Left lung (tissue), 10 donors: ENCODE measurements around the gene GFER. TPM values are rescaled to one million over a fixed set of nuclear protein-coding genes. Genes with fewer than 3 reads are reported as not detected.

ENCODE experiments used
- ATAC-seq: fragments of 200-7000 bp; cut with Tn5 transposase; one replicate; pipeline ENCODE4 v1.9.1; 2020; ENCODE audit warnings: moderate library complexity
- DNase-seq, 4 donors: peaks; one replicate each; pipeline ENCODE4 v3.0.0-alpha.2; 2013 to 2020
- H3K27ac ChIP-seq, 2 donors: fragments of 200-600 bp; sonication (generic) in 1 of 2; one replicate each; pipeline versions ENCODE4 v1.5.0 to v1.8.0; 2020 to 2021
- H3K27me3 ChIP-seq, 2 donors: fragments of 200-600 bp; sonication (generic) in 1 of 2; one replicate each; pipeline versions ENCODE4 v1.5.0 to v1.8.0; 2020 to 2021
- H3K36me3 ChIP-seq, 2 donors: fragments of 200-600 bp; sonication (generic) in 1 of 2; one replicate each; pipeline versions ENCODE4 v1.5.0 to v1.8.0; 2020 to 2021
- H3K4me1 ChIP-seq, 2 donors: fragments of 200-600 bp; one replicate each; pipeline ENCODE4 v1.8.0; 2021
- H3K4me3 ChIP-seq, 2 donors: fragments of 200-600 bp; sonication (generic) in 1 of 2; one replicate each; pipeline versions ENCODE4 v1.5.0 to v1.8.0; 2020 to 2021; ENCODE audit warnings: mild to moderate bottlenecking in 1 of 2
- H3K9me3 ChIP-seq, 2 donors: fragments of 200-600 bp; sonication (generic) in 1 of 2; one replicate each; pipeline versions ENCODE4 v1.5.0 to v1.8.0; 2020 to 2021
- intact Hi-C, 2 donors: fragments of 100-400 bp; cut with DNase I; formaldehyde crosslinking; loops; one replicate each; pipeline versions ENCODE4 v1.11.2 to v1.14.2; 2022
- polyA plus RNA-seq, 6 donors: library from polyadenylated mRNA; unstranded; fragments of 120-200 nt; gene quantifications; one replicate each; pipeline ENCODE4 v1.2.1, GENCODE V29; 2013; ENCODE audit not compliant: insufficient read length in 6 of 6
- total RNA-seq, 2 donors: library from RNA; stranded (reverse); fragmentation: NEBNext Ultra II Directional; extraction: Animal tissue kit (Norgen Biotek cat#: 25700); gene quantifications; one replicate each; pipeline ENCODE4 v1.2.1, GENCODE V29; 2021
- TF ChIP-seq, protein P1 (sequence below), 2 donors: fragments of 200-600 bp; sonication (generic) in 1 of 2; IDR thresholded peaks; one replicate each; pipeline versions ENCODE4 v1.5.0 to v1.8.0; 2021; ENCODE audit warnings: antibody characterized with exemption in 2 of 2
- donor health status: DM: no; HTN: yes; CAD: no.
- donor health status: DM: no; HTN: no; CAD: no.

The GFER gene
- total and polyA plus RNA-seq, 8 donors = 15.7 to 26.1 (median 20.0) TPM

DNA sequence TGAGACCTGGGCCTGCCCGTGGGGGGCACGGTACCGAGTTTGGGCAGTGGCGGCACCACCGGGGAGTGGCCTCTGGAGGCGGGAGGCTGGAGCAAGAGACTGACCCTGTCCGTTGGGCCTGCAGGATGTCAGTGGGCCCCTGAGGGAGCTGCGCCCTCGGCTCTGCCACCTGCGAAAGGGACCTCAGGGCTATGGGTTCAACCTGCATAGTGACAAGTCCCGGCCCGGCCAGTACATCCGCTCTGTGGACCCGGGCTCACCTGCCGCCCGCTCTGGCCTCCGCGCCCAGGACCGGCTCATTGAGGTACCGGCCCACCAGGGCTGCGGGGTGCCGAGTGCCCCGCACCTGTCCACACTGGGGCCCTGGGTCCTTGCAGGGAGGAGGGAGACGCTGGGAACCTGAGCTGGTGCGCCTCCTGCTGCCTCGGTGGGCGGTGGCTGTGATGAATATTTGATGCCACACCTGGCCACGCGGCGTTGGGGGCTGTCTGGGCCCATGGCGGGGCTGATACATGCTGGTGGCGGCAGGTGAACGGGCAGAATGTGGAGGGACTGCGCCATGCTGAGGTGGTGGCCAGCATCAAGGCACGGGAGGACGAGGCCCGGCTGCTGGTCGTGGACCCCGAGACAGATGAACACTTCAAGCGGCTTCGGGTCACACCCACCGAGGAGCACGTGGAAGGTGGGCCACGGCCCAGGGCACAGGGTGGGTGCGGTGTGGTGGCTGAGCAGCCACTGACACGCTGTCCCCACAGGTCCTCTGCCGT is 52.4 kb downstream of the GFER start:
- H3K4me1 ChIP-seq = peaks cover 76 to 93% of the 10 kb centered on the region in 2 donors
- ATAC-seq (no peak), DNase-seq (peak in 1 of 4 donors; percentile 75)
- intact Hi-C loops = no loop called here
- H3K9me3 ChIP-seq = no peaks in the 10 kb centered on the region
- no peaks in the 10 kb centered on the region for H3K27me3 ChIP-seq
- peak overlapping the region; percentile 85 to 94 for H3K27ac ChIP-seq
- TF ChIP-seq, protein P1, sequence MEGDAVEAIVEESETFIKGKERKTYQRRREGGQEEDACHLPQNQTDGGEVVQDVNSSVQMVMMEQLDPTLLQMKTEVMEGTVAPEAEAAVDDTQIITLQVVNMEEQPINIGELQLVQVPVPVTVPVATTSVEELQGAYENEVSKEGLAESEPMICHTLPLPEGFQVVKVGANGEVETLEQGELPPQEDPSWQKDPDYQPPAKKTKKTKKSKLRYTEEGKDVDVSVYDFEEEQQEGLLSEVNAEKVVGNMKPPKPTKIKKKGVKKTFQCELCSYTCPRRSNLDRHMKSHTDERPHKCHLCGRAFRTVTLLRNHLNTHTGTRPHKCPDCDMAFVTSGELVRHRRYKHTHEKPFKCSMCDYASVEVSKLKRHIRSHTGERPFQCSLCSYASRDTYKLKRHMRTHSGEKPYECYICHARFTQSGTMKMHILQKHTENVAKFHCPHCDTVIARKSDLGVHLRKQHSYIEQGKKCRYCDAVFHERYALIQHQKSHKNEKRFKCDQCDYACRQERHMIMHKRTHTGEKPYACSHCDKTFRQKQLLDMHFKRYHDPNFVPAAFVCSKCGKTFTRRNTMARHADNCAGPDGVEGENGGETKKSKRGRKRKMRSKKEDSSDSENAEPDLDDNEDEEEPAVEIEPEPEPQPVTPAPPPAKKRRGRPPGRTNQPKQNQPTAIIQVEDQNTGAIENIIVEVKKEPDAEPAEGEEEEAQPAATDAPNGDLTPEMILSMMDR (IDR thresholded peaks at IDR 0.05) = no peak
- H3K36me3 ChIP-seq = peaks cover 0 to 21% of the 10 kb centered on the region in 2 donors
- peak overlapping the region in 1 of 2 donors; percentile 44 for H3K4me3 ChIP-seq

DNA sequence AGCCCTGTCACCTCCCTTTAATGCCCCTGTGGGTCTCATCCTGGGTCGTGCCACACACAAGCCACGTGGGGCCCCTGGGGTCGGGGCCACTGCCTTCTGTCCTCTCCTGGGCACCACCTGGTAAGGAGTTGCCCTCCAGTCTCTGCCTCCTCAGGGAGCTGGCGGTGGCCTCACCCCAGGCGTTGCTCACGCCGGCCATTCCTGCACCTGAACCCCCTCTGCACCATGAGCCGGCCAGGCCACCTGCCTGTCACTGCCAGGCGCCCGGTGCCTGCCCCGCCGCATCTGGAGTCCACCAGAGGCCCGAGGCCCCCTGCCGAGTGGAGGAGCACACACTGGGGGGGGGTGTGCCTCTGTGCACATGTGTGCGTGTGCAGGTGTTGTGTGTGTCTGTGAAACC is 53.1 kb downstream of the GFER start:
- DNase-seq (peak in 1 of 4 donors; percentile 72), ATAC-seq (no peak)
- no peaks in the 10 kb centered on the region for H3K9me3 ChIP-seq
- peaks cover 0 to 21% of the 10 kb centered on the region in 2 donors for H3K36me3 ChIP-seq
- peaks cover 76 to 93% of the 10 kb centered on the region in 2 donors for H3K4me1 ChIP-seq
- H3K27ac ChIP-seq = peak overlapping the region; percentile 85 to 94
- TF ChIP-seq, protein P1 (IDR thresholded peaks at IDR 0.05) = no peak
- intact Hi-C loops = no loop called here
- peak overlapping the region in 1 of 2 donors; percentile 44 for H3K4me3 ChIP-seq
- no peaks in the 10 kb centered on the region for H3K27me3 ChIP-seq

Other genes with a start within 250 kb of the GFER start
Only the 30 nearest of the 31 such genes appear.
- gene NME3, start 212.7 kb upstream of the GFER start, total RNA-seq = 10 to 100 TPM; 54.6 to 62.9 TPM
- 10 to 100 TPM; 19.9 to 43.8 (median 30.2) TPM for gene NME3, start 212.7 kb upstream of the GFER start, polyA plus RNA-seq
- gene EME2, start 211.4 kb upstream of the GFER start, total RNA-seq = 10 to 100 TPM; 19.2 to 25.3 TPM
- 10 to 100 TPM in 1 of 6 donors, 1 to 10 TPM in 5; 7.0 to 12.2 (median 8.7) TPM for gene EME2, start 211.4 kb upstream of the GFER start, polyA plus RNA-seq
- 10 to 100 TPM; 72.5 to 91.5 TPM for gene MRPS34, start 211.1 kb upstream of the GFER start, total RNA-seq
- 10 to 100 TPM; 47.5 to 68.9 (median 58.4) TPM for gene MRPS34, start 211.1 kb upstream of the GFER start, polyA plus RNA-seq
- 10 to 100 TPM; 30.5 to 36.2 TPM for gene SPSB3, start 201.6 kb upstream of the GFER start, total RNA-seq
- 10 to 100 TPM; 23.6 to 40.0 (median 33.0) TPM for gene SPSB3, start 201.6 kb upstream of the GFER start, polyA plus RNA-seq
- 10 to 100 TPM; 44.0 to 47.9 TPM for gene NUBP2, start 201.2 kb upstream of the GFER start, total RNA-seq
- 10 to 100 TPM; 32.6 to 56.4 (median 41.0) TPM for gene NUBP2, start 201.2 kb upstream of the GFER start, polyA plus RNA-seq
- 1 to 10 TPM in 1 of 2 donors, under 1 TPM in 1; 0.37 to 2.2 TPM for gene IGFALS, start 190.5 kb upstream of the GFER start, total RNA-seq
- 1 to 10 TPM; 1.8 to 3.3 (median 2.6) TPM for gene IGFALS, start 190.5 kb upstream of the GFER start, polyA plus RNA-seq
- 10 to 100 TPM; 47.1 to 62.0 TPM for gene HAGH, start 157.4 kb upstream of the GFER start, total RNA-seq
- 10 to 100 TPM; 21.0 to 29.9 (median 24.9) TPM for gene HAGH, start 157.4 kb upstream of the GFER start, polyA plus RNA-seq
- 10 to 100 TPM; 20.9 to 22.4 TPM for gene FAHD1, start 157.0 kb upstream of the GFER start, total RNA-seq
- gene FAHD1, start 157.0 kb upstream of the GFER start, polyA plus RNA-seq = 10 to 100 TPM; 17.4 to 23.2 (median 19.0) TPM
- not detected for gene MEIOB, start 112.0 kb upstream of the GFER start, total RNA-seq
- gene MEIOB, start 112.0 kb upstream of the GFER start, polyA plus RNA-seq = under 1 TPM; 0.37 to 0.75 (median 0.59) TPM
- 1 to 10 TPM in 1 of 2 donors, not detected in 1; 1.4 TPM for gene HS3ST6, start 65.8 kb upstream of the GFER start, total RNA-seq
- under 1 TPM in 3 of 6 donors, not detected in 3; 0.13 to 0.21 (median 0.15) TPM for gene HS3ST6, start 65.8 kb upstream of the GFER start, polyA plus RNA-seq
- gene MSRB1, start 41.0 kb upstream of the GFER start, total RNA-seq = 10 to 100 TPM; 26.1 to 66.7 TPM
- gene MSRB1, start 41.0 kb upstream of the GFER start, polyA plus RNA-seq = 10 to 100 TPM in 5 of 6 donors, 1 to 10 TPM in 1; 9.8 to 15.5 (median 14.4) TPM
- gene RPL3L, start 29.5 kb upstream of the GFER start, total RNA-seq = under 1 TPM in 1 of 2 donors, not detected in 1; 0.13 TPM
- gene RPL3L, start 29.5 kb upstream of the GFER start, polyA plus RNA-seq = under 1 TPM in 5 of 6 donors, not detected in 1; 0.11 to 0.20 (median 0.16) TPM
- gene NDUFB10, start 24.7 kb upstream of the GFER start, total RNA-seq = 100 to 1,000 TPM in 1 of 2 donors, 10 to 100 TPM in 1; 97.8 to 102 TPM
- 10 to 100 TPM; 77.6 to 96.8 (median 90.0) TPM for gene NDUFB10, start 24.7 kb upstream of the GFER start, polyA plus RNA-seq
- 1,000 to 10,000 TPM; 1,832 to 2,162 TPM for gene RPS2, start 19.4 kb upstream of the GFER start, total RNA-seq
- 1,000 to 10,000 TPM; 2,190 to 2,607 (median 2,300) TPM for gene RPS2, start 19.4 kb upstream of the GFER start, polyA plus RNA-seq
- not detected for gene RNF151, start 17.3 kb upstream of the GFER start, total RNA-seq
- under 1 TPM in 1 of 6 donors, not detected in 5; 0.17 TPM for gene RNF151, start 17.3 kb upstream of the GFER start, polyA plus RNA-seq
- 10 to 100 TPM; 25.8 to 30.9 TPM for gene TBL3, start 12.1 kb upstream of the GFER start, total RNA-seq
- gene TBL3, start 12.1 kb upstream of the GFER start, polyA plus RNA-seq = 10 to 100 TPM; 27.2 to 38.8 (median 31.8) TPM
- gene NOXO1, start 2.7 kb upstream of the GFER start, total RNA-seq = 1 to 10 TPM; 4.4 to 5.6 TPM
- under 1 TPM in 4 of 6 donors, not detected in 2; 0.30 to 0.78 (median 0.46) TPM for gene NOXO1, start 2.7 kb upstream of the GFER start, polyA plus RNA-seq
- under 1 TPM; 0.31 to 0.32 TPM for gene SYNGR3, start 5.8 kb downstream of the GFER start, total RNA-seq
- gene SYNGR3, start 5.8 kb downstream of the GFER start, polyA plus RNA-seq = under 1 TPM; 0.21 to 0.93 (median 0.42) TPM
- gene ZNF598, start 25.6 kb downstream of the GFER start, total RNA-seq = 10 to 100 TPM; 31.5 to 45.9 TPM
- gene ZNF598, start 25.6 kb downstream of the GFER start, polyA plus RNA-seq = 10 to 100 TPM; 15.2 to 27.8 (median 20.9) TPM
- 1 to 10 TPM in 1 of 2 donors, under 1 TPM in 1; 0.94 to 3.1 TPM for gene NPW, start 35.6 kb downstream of the GFER start, total RNA-seq
- gene NPW, start 35.6 kb downstream of the GFER start, polyA plus RNA-seq = 1 to 10 TPM; 1.7 to 5.4 (median 2.7) TPM
- 100 to 1,000 TPM; 186 to 349 TPM for gene NHERF2, start 42.7 kb downstream of the GFER start, total RNA-seq
- gene NHERF2, start 42.7 kb downstream of the GFER start, polyA plus RNA-seq = 100 to 1,000 TPM in 3 of 6 donors, 10 to 100 TPM in 3; 68.1 to 170 (median 103) TPM
- gene NTHL1, start 63.6 kb downstream of the GFER start, total RNA-seq = 10 to 100 TPM; 19.4 to 29.8 TPM
- 10 to 100 TPM; 20.2 to 30.0 (median 25.8) TPM for gene NTHL1, start 63.6 kb downstream of the GFER start, polyA plus RNA-seq
- 100 to 1,000 TPM; 116 to 126 TPM for gene TSC2, start 63.8 kb downstream of the GFER start, total RNA-seq
- gene TSC2, start 63.8 kb downstream of the GFER start, polyA plus RNA-seq = 100 to 1,000 TPM; 116 to 166 (median 131) TPM
- 10 to 100 TPM; 63.2 to 73.5 TPM for gene PKD1, start 151.7 kb downstream of the GFER start, total RNA-seq
- 100 to 1,000 TPM in 4 of 6 donors, 10 to 100 TPM in 2; 90.1 to 165 (median 116) TPM for gene PKD1, start 151.7 kb downstream of the GFER start, polyA plus RNA-seq
- under 1 TPM; 0.73 to 0.84 TPM for gene RAB26, start 164.4 kb downstream of the GFER start, total RNA-seq
- gene RAB26, start 164.4 kb downstream of the GFER start, polyA plus RNA-seq = 1 to 10 TPM in 5 of 6 donors, under 1 TPM in 1; 0.91 to 1.9 (median 1.7) TPM
- 10 to 100 TPM; 69.5 to 88.1 TPM for gene TRAF7, start 171.6 kb downstream of the GFER start, total RNA-seq
- 10 to 100 TPM; 48.6 to 59.5 (median 52.2) TPM for gene TRAF7, start 171.6 kb downstream of the GFER start, polyA plus RNA-seq
- under 1 TPM; 0.05 to 0.06 TPM for gene CASKIN1, start 212.4 kb downstream of the GFER start, total RNA-seq
- gene CASKIN1, start 212.4 kb downstream of the GFER start, polyA plus RNA-seq = under 1 TPM; 0.18 to 0.56 (median 0.42) TPM
- gene MLST8, start 221.3 kb downstream of the GFER start, total RNA-seq = 10 to 100 TPM; 32.1 to 39.0 TPM
- gene MLST8, start 221.3 kb downstream of the GFER start, polyA plus RNA-seq = 10 to 100 TPM; 29.8 to 40.3 (median 37.0) TPM
- gene BRICD5, start 226.7 kb downstream of the GFER start, total RNA-seq = 10 to 100 TPM in 1 of 2 donors, 1 to 10 TPM in 1; 6.7 to 15.3 TPM
- gene BRICD5, start 226.7 kb downstream of the GFER start, polyA plus RNA-seq = 1 to 10 TPM; 2.9 to 7.9 (median 4.9) TPM
- 10 to 100 TPM; 14.4 to 24.4 TPM for gene PGP, start 230.6 kb downstream of the GFER start, total RNA-seq
- 10 to 100 TPM in 1 of 6 donors, 1 to 10 TPM in 5; 7.1 to 14.5 (median 8.7) TPM for gene PGP, start 230.6 kb downstream of the GFER start, polyA plus RNA-seq